ENCODE data around the gene SPINK5.
"Not testable (repeated sequence)": the region's sequence is repeated elsewhere in the genome, so short reads cannot be mapped to it uniquely, and the experiment has no call there.

SPINK5 gene

GRCh38 chr5:148063861-148064260, at the start of gene SPINK5:
TSS of gene SPINK5 (plus strand) at chr5:148063980. CDS start at chr5:148064045, 65 bp downstream.
- no peak for DNase-seq (ENCODE audit: low read depth, low spot score)

GRCh38 chr5:148014276-148014675, 49.5 kb upstream of the SPINK5 start:
- DNase-seq (ENCODE audit: low read depth, low spot score): no peak

- DNase-seq (ENCODE audit: low read depth, low spot score): no peak
Measured at GRCh38 chr5:148020257-148020988, 43.4 kb upstream of the SPINK5 start.

- no peak for DNase-seq (ENCODE audit: low read depth, low spot score)
Measured at GRCh38 chr5:148027505-148027904, 36.3 kb upstream of the SPINK5 start.

GRCh38 chr5:148029131-148029530, 34.6 kb upstream of the SPINK5 start:
- no peak for DNase-seq (ENCODE audit: low read depth, low spot score)

- no peak for DNase-seq (ENCODE audit: low read depth, low spot score)
Measured at GRCh38 chr5:148033134-148033533, 30.6 kb upstream of the SPINK5 start.

GRCh38 chr5:148035676-148036075, 28.1 kb upstream of the SPINK5 start:
- DNase-seq (ENCODE audit: low read depth, low spot score): no peak

GRCh38 chr5:148042881-148043280, 20.9 kb upstream of the SPINK5 start:
- no peak for DNase-seq (ENCODE audit: low read depth, low spot score)

- no peak for DNase-seq (ENCODE audit: low read depth, low spot score)
Measured at GRCh38 chr5:148043705-148044104, 20.1 kb upstream of the SPINK5 start.

GRCh38 chr5:148055160-148055559, 8.6 kb upstream of the SPINK5 start:
- not testable (repeated sequence) for DNase-seq (ENCODE audit: low read depth, low spot score)

GRCh38 chr5:148060309-148060708, 3.5 kb upstream of the SPINK5 start:
- DNase-seq (ENCODE audit: low read depth, low spot score): no peak

- DNase-seq (ENCODE audit: low read depth, low spot score): no peak
Measured at GRCh38 chr5:148060881-148061280, 2.9 kb upstream of the SPINK5 start.

- no peak for DNase-seq (ENCODE audit: low read depth, low spot score)
Measured at GRCh38 chr5:148070621-148071020, 6.8 kb downstream of the SPINK5 start.

GRCh38 chr5:148072207-148072606, 8.4 kb downstream of the SPINK5 start:
- DNase-seq (ENCODE audit: low read depth, low spot score): no peak

- no peak for DNase-seq (ENCODE audit: low read depth, low spot score)
Measured at GRCh38 chr5:148075529-148075928, 11.7 kb downstream of the SPINK5 start.

- DNase-seq (ENCODE audit: low read depth, low spot score): no peak
Measured at GRCh38 chr5:148083203-148083602, 19.4 kb downstream of the SPINK5 start.

- no peak for DNase-seq (ENCODE audit: low read depth, low spot score)
Measured at GRCh38 chr5:148084269-148084668, 20.5 kb downstream of the SPINK5 start.

- no peak for DNase-seq (ENCODE audit: low read depth, low spot score)
Measured at GRCh38 chr5:148085310-148085709, 21.5 kb downstream of the SPINK5 start.

- no peak for DNase-seq (ENCODE audit: low read depth, low spot score)
Measured at GRCh38 chr5:148085977-148086705, 22.4 kb downstream of the SPINK5 start.

GRCh38 chr5:148090146-148090772, 26.5 kb downstream of the SPINK5 start:
- DNase-seq (ENCODE audit: low read depth, low spot score): no peak

GRCh38 chr5:148090773-148091250, 27.0 kb downstream of the SPINK5 start:
- DNase-seq (ENCODE audit: low read depth, low spot score): no peak
